ENCODE measurements around the gene GPC6.

GPC6 gene

GRCh38 chr13:93926425-93926824 is 699.8 kb downstream of the GPC6 start:
- no peak overlapping the region for H3K4me3 ChIP-seq (ENCODE audit: low read depth, low read length)
- no peak for TF ChIP-seq CTCF (IDR thresholded peaks at IDR 0.05; ENCODE audit: low read depth, low read length)

DNA sequence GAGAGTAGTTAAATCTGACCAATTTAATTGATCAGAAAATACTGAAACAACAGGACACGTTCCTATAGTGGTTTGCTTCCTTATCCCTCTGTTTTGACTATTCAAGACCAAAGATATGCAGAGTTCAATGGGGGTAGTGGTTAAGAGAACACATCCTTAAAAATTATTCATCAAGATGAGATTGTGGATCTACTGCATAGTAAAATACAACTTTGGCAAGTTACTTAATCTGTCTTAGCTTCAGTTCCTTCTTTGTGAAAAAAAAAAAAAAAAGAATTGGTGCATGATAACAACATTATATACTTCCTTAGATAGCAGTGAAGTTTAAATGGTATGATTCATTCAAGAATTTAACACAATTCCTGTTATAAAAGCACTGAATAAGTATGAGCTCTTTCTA is 700.8 kb downstream of the GPC6 start:
- no peak for TF ChIP-seq CTCF (IDR thresholded peaks at IDR 0.05; ENCODE audit: low read depth, low read length)
- H3K4me3 ChIP-seq (ENCODE audit: low read depth, low read length): no peak overlapping the region

DNA sequence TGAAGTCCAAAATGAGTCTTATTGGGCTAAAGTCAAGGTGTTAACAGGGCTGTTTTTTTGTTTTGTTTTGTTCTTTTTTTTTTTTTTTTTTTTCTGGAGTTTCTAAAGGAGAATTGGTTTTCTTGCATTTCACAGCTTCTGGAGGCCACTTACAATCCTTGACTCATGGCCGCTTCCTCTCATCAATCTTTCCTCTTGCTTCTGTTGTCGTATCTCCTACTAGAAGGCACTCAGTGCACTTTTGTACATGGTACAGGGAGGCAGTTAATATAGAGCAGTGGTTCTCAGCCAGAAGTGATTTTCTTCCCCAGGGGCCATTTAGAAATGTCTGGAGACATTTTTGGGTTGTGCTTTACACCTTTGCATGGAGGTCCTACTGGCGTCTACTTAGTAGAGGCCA is 706.3 kb downstream of the GPC6 start:
- no peak for TF ChIP-seq CTCF (IDR thresholded peaks at IDR 0.05; ENCODE audit: low read depth, low read length)
- no peak overlapping the region for H3K4me3 ChIP-seq (ENCODE audit: low read depth, low read length)

GRCh38 chr13:93936901-93937300 is 710.3 kb downstream of the GPC6 start:
- no peak for TF ChIP-seq CTCF (IDR thresholded peaks at IDR 0.05; ENCODE audit: low read depth, low read length)
- no peak overlapping the region for H3K4me3 ChIP-seq (ENCODE audit: low read depth, low read length)

DNA sequence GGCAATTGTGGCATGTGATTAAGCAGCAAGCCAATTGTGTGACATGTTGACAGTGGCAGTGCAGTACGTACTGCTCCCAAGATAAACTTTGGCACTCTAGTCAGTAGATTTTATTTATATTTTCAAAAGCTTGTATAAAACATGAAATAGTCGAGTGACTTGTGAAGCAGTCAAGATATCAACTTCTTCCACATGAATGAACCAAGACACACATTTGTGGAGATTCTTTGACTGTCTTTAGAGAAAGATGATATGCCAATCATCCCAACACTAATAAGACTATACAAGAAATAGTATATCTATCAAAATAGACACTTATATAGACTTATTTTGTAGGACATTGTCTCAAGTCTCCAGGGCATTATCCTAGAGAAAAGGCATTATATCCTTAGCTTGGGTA is 714.8 kb downstream of the GPC6 start:
- no peak for TF ChIP-seq CTCF (IDR thresholded peaks at IDR 0.05; ENCODE audit: low read depth, low read length)
- no peak overlapping the region for H3K4me3 ChIP-seq (ENCODE audit: low read depth, low read length)

- TF ChIP-seq CTCF (IDR thresholded peaks at IDR 0.05; ENCODE audit: low read depth, low read length): no peak
- H3K4me3 ChIP-seq (ENCODE audit: low read depth, low read length): no peak overlapping the region
These were observed 715.4 kb downstream of the GPC6 start for GRCh38 chr13:93942016-93942415.

GRCh38 chr13:93945621-93946020 is 719.0 kb downstream of the GPC6 start:
- TF ChIP-seq CTCF (IDR thresholded peaks at IDR 0.05; ENCODE audit: low read depth, low read length): no peak
- no peak overlapping the region for H3K4me3 ChIP-seq (ENCODE audit: low read depth, low read length)

All from WI38 (cell line).